SW 1271 (cell line): Measurements from ENCODE around the gene NRIP1.

Experiments used
- DNase-seq, 2 experiments: peaks; one replicate each; lab custom pipeline; 2025; lab: John Stamatoyannopoulos, UW

NRIP1 gene

GRCh38 chr21:14911351-14911750 lies 153.4 kb downstream of the NRIP1 start:
- DNase-seq = no peak
